Measurements from ENCODE around the gene UST. TPM values are rescaled to one million over a fixed set of nuclear protein-coding genes. Genes with fewer than 3 reads are reported as not detected.

The UST gene
- total RNA-seq, 5 donors from 2014 or later (not counting 1 experiment from before 2014, with no cell fraction given), result 1.9 to 5.3 (median 3.0) TPM

GRCh38 chr6:149054559-149055194 is 307.8 kb downstream of the UST start:
- peak overlapping the region; percentile 60 to 78 for H3K27ac Mint-ChIP-seq
- no peaks in the 10 kb centered on the region for H3K27me3 Mint-ChIP-seq
- H3K4me1 ChIP-seq (ENCODE audit: control insufficient read depth in 1 of 2, extremely low read depth in 1 of 2, insufficient read depth in 2 of 2, low read length in 2 of 2), result peaks cover 0 to 12% of the 10 kb centered on the region in 2 experiments
- WGBS (ENCODE audit: insufficient coverage), result 37% methylated on average over 3 of the region's 8 CpGs
- H3K27ac ChIP-seq (ENCODE audit: low read length), result no peak overlapping the region
- H3K27me3 ChIP-seq (replicated peaks in 1 of 2; ENCODE audit: control insufficient read depth in 2 of 2, extremely low read depth in 1 of 2, insufficient read depth in 2 of 2, low read length in 1 of 2), result no peaks in the 10 kb centered on the region
- ChIA-PET CTCF (interaction anchor here in 1 of 2 donors (1.1 to 1.6 kb wide), 2 partner anchors 11 to 377 kb away, joined by 3 to 5 read pairs; no protein-coding TSS in a partner anchor), POLR2A (interaction anchor here in 1 of 2 donors (0.6 to 1.0 kb wide), 2 partner anchors 8 to 24 kb away, joined by 3 to 4 read pairs; no protein-coding TSS in a partner anchor)
- H3K4me1 Mint-ChIP-seq, result peaks cover 19 to 45% (median 20%) of the 10 kb centered on the region in 3 donors
- H3K9me3 ChIP-seq, result no peaks in the 10 kb centered on the region
- ATAC-seq (replicated peaks in 1 of 4), result peak in 1 of 4 experiments; percentile 42
- H3K36me3 ChIP-seq (ENCODE audit: control insufficient read depth in 2 of 2, extremely low read depth in 1 of 2, insufficient read depth in 1 of 2, low read length in 1 of 2), result no peaks in the 10 kb centered on the region
- no peaks in the 10 kb centered on the region for H3K9me3 Mint-ChIP-seq
- H3K4me3 Mint-ChIP-seq, result no peak overlapping the region
- H3K36me3 Mint-ChIP-seq, result no peaks in the 10 kb centered on the region
- no peak for DNase-seq
- no peak overlapping the region for H3K4me3 ChIP-seq (ENCODE audit: control insufficient read depth in 1 of 2, extremely low read depth in 1 of 2, low read length in 1 of 2)

GRCh38 chr6:149055195-149055899 is 308.5 kb downstream of the UST start:
- ChIA-PET CTCF (interaction anchor here in 1 of 2 donors (1.1 kb wide), 1 partner anchor 27 kb away, joined by 3 read pairs; no protein-coding TSS in a partner anchor), POLR2A (interaction anchor here in 1 of 2 donors (0.6 kb wide), 1 partner anchor 23 kb away, joined by 4 read pairs; no protein-coding TSS in a partner anchor)
- peaks cover 26 to 47% (median 27%) of the 10 kb centered on the region in 3 donors for H3K4me1 Mint-ChIP-seq
- no peak overlapping the region for H3K27ac Mint-ChIP-seq
- H3K4me3 Mint-ChIP-seq, result no peak overlapping the region
- ATAC-seq (replicated peaks in 1 of 4), result no peak
- no peaks in the 10 kb centered on the region for H3K36me3 Mint-ChIP-seq
- Histone ChIP-seq H3K9me3 (no peaks in the 10 kb centered on the region), H3K4me1 (ENCODE audit: control insufficient read depth in 1 of 2, extremely low read depth in 1 of 2, insufficient read depth in 2 of 2, low read length in 2 of 2) (peaks cover under 1 to 18% of the 10 kb centered on the region in 2 experiments), H3K27ac (ENCODE audit: low read length) (no peak overlapping the region), H3K27me3 (replicated peaks in 1 of 2; ENCODE audit: control insufficient read depth in 2 of 2, extremely low read depth in 1 of 2, insufficient read depth in 2 of 2, low read length in 1 of 2) (no peaks in the 10 kb centered on the region), H3K36me3 (ENCODE audit: control insufficient read depth in 2 of 2, extremely low read depth in 1 of 2, insufficient read depth in 1 of 2, low read length in 1 of 2) (no peaks in the 10 kb centered on the region), H3K4me3 (ENCODE audit: control insufficient read depth in 1 of 2, extremely low read depth in 1 of 2, low read length in 1 of 2) (no peak overlapping the region)
- H3K9me3 Mint-ChIP-seq, result no peaks in the 10 kb centered on the region
- no peaks in the 10 kb centered on the region for H3K27me3 Mint-ChIP-seq
- no peak for DNase-seq
- 100% methylated on average over 2 of the region's 5 CpGs for WGBS (ENCODE audit: insufficient coverage)

GRCh38 chr6:149056777-149057463 is 310.1 kb downstream of the UST start:
- Mint-ChIP-seq H3K27me3 (no peaks in the 10 kb centered on the region), H3K4me3 (no peak overlapping the region), H3K4me1 (peaks cover 37 to 63% (median 42%) of the 10 kb centered on the region in 3 donors), H3K36me3 (no peaks in the 10 kb centered on the region), H3K27ac (no peak overlapping the region), H3K9me3 (no peaks in the 10 kb centered on the region)
- Histone ChIP-seq H3K9me3 (no peaks in the 10 kb centered on the region), H3K4me1 (ENCODE audit: control insufficient read depth in 1 of 2, extremely low read depth in 1 of 2, insufficient read depth in 2 of 2, low read length in 2 of 2) (peaks cover 7 to 31% of the 10 kb centered on the region in 2 experiments), H3K36me3 (ENCODE audit: control insufficient read depth in 2 of 2, extremely low read depth in 1 of 2, insufficient read depth in 1 of 2, low read length in 1 of 2) (no peaks in the 10 kb centered on the region), H3K27ac (ENCODE audit: low read length) (no peak overlapping the region), H3K27me3 (replicated peaks in 1 of 2; ENCODE audit: control insufficient read depth in 2 of 2, extremely low read depth in 1 of 2, insufficient read depth in 2 of 2, low read length in 1 of 2) (no peaks in the 10 kb centered on the region), H3K4me3 (ENCODE audit: control insufficient read depth in 1 of 2, extremely low read depth in 1 of 2, low read length in 1 of 2) (no peak overlapping the region)
- CTCF ChIA-PET, result no interaction called here
- DNase-seq, result no peak
- WGBS (ENCODE audit: insufficient coverage), result no CpG with 5 or more reads among the region's 4 CpGs
- ATAC-seq (replicated peaks in 1 of 4), result no peak
- POLR2A ChIA-PET, result no interaction called here

- ChIA-PET POLR2A (no interaction called here), CTCF (no interaction called here)
- DNase-seq (no peak), ATAC-seq (replicated peaks in 1 of 4) (no peak)
- H3K9me3 Mint-ChIP-seq, result no peaks in the 10 kb centered on the region
- H3K36me3 Mint-ChIP-seq, result no peaks in the 10 kb centered on the region
- H3K27me3 Mint-ChIP-seq, result no peaks in the 10 kb centered on the region
- WGBS (ENCODE audit: insufficient coverage), result no CpG with 5 or more reads among the region's 1 CpG
- H3K9me3 ChIP-seq, result no peaks in the 10 kb centered on the region
- no peaks in the 10 kb centered on the region for H3K36me3 ChIP-seq (ENCODE audit: control insufficient read depth in 2 of 2, extremely low read depth in 1 of 2, insufficient read depth in 1 of 2, low read length in 1 of 2)
- H3K4me3 Mint-ChIP-seq, result no peak overlapping the region
- peaks cover 35 to 63% (median 40%) of the 10 kb centered on the region in 3 donors for H3K4me1 Mint-ChIP-seq
- H3K4me1 ChIP-seq (ENCODE audit: control insufficient read depth in 1 of 2, extremely low read depth in 1 of 2, insufficient read depth in 2 of 2, low read length in 2 of 2), result peaks cover 7 to 31% of the 10 kb centered on the region in 2 experiments
- no peak overlapping the region for H3K27ac Mint-ChIP-seq
- no peaks in the 10 kb centered on the region for H3K27me3 ChIP-seq (replicated peaks in 1 of 2; ENCODE audit: control insufficient read depth in 2 of 2, extremely low read depth in 1 of 2, insufficient read depth in 2 of 2, low read length in 1 of 2)
- no peak overlapping the region for H3K4me3 ChIP-seq (ENCODE audit: control insufficient read depth in 1 of 2, extremely low read depth in 1 of 2, low read length in 1 of 2)
- no peak overlapping the region for H3K27ac ChIP-seq (ENCODE audit: low read length)
Observed at GRCh38 chr6:149057464-149057840, 310.6 kb downstream of the UST start.

- Histone ChIP-seq H3K27me3 (replicated peaks in 1 of 2; ENCODE audit: control insufficient read depth in 2 of 2, extremely low read depth in 1 of 2, insufficient read depth in 2 of 2, low read length in 1 of 2) (no peaks in the 10 kb centered on the region), H3K4me1 (ENCODE audit: control insufficient read depth in 1 of 2, extremely low read depth in 1 of 2, insufficient read depth in 2 of 2, low read length in 2 of 2) (peaks cover 7 to 25% of the 10 kb centered on the region in 2 experiments), H3K27ac (ENCODE audit: low read length) (no peak overlapping the region), H3K36me3 (ENCODE audit: control insufficient read depth in 2 of 2, extremely low read depth in 1 of 2, insufficient read depth in 1 of 2, low read length in 1 of 2) (no peaks in the 10 kb centered on the region), H3K9me3 (no peaks in the 10 kb centered on the region), H3K4me3 (ENCODE audit: control insufficient read depth in 1 of 2, extremely low read depth in 1 of 2, low read length in 1 of 2) (no peak overlapping the region)
- CTCF ChIA-PET, result no interaction called here
- Mint-ChIP-seq H3K27ac (peak overlapping the region; percentile 47 to 58), H3K4me1 (peaks cover 21 to 57% (median 30%) of the 10 kb centered on the region in 3 donors), H3K9me3 (no peaks in the 10 kb centered on the region), H3K27me3 (no peaks in the 10 kb centered on the region), H3K4me3 (peak overlapping the region in 1 of 3 donors; percentile 72), H3K36me3 (no peaks in the 10 kb centered on the region)
- ATAC-seq (replicated peaks in 1 of 4) (no peak), DNase-seq (no peak)
- POLR2A ChIA-PET, result no interaction called here
- WGBS (ENCODE audit: insufficient coverage), result 89% methylated on average over 3 of the region's 7 CpGs
Observed at GRCh38 chr6:149059557-149059956, 312.7 kb downstream of the UST start.

- peaks cover 26 to 53% (median 29%) of the 10 kb centered on the region in 3 donors for H3K4me1 Mint-ChIP-seq
- peaks cover 8 to 21% of the 10 kb centered on the region in 2 experiments for H3K4me1 ChIP-seq (ENCODE audit: control insufficient read depth in 1 of 2, extremely low read depth in 1 of 2, insufficient read depth in 2 of 2, low read length in 2 of 2)
- no peaks in the 10 kb centered on the region for H3K9me3 Mint-ChIP-seq
- DNase-seq (peak; percentile 6 to 67 (median 34)), ATAC-seq (replicated peaks in 1 of 4) (peak; percentile 80 to 96 (median 88))
- POLR2A ChIA-PET, result no interaction called here
- H3K9me3 ChIP-seq, result no peaks in the 10 kb centered on the region
- peak overlapping the region; percentile 71 for H3K27ac ChIP-seq (ENCODE audit: low read length)
- CTCF ChIA-PET, result no interaction called here
- no peaks in the 10 kb centered on the region for H3K36me3 ChIP-seq (ENCODE audit: control insufficient read depth in 2 of 2, extremely low read depth in 1 of 2, insufficient read depth in 1 of 2, low read length in 1 of 2)
- no peaks in the 10 kb centered on the region for H3K36me3 Mint-ChIP-seq
- H3K27ac Mint-ChIP-seq, result peak overlapping the region; percentile 88 to 90
- H3K4me3 ChIP-seq (ENCODE audit: control insufficient read depth in 1 of 2, extremely low read depth in 1 of 2, low read length in 1 of 2), result peak overlapping the region; percentile 23 to 26
- WGBS (ENCODE audit: insufficient coverage), result 17% methylated on average over 16 of the region's 19 CpGs
- H3K27me3 ChIP-seq (replicated peaks in 1 of 2; ENCODE audit: control insufficient read depth in 2 of 2, extremely low read depth in 1 of 2, insufficient read depth in 2 of 2, low read length in 1 of 2), result no peaks in the 10 kb centered on the region
- H3K27me3 Mint-ChIP-seq, result no peaks in the 10 kb centered on the region
- H3K4me3 Mint-ChIP-seq, result peak overlapping the region; percentile 59 to 72 (median 64)
Observed at GRCh38 chr6:149060300-149060984, 313.6 kb downstream of the UST start.

All from T-cell (primary cell).